ENCODE measurements around the gene UBASH3B.

The UBASH3B gene

GRCh38 chr11:122756417-122756816 is 100.9 kb downstream of the UBASH3B start:
- ATAC-seq, result peak; percentile 87
- Mint-ChIP-seq H3K4me1 (peaks cover 74% of the 10 kb centered on the region), H3K9me3 (no peaks in the 10 kb centered on the region), H3K4me3 (no peak overlapping the region), H3K27me3 (peaks cover 3% of the 10 kb centered on the region), H3K27ac (peak overlapping the region in 1 of 2 donors; percentile 69)
- peak; percentile 28 to 47 for DNase-seq

DNA sequence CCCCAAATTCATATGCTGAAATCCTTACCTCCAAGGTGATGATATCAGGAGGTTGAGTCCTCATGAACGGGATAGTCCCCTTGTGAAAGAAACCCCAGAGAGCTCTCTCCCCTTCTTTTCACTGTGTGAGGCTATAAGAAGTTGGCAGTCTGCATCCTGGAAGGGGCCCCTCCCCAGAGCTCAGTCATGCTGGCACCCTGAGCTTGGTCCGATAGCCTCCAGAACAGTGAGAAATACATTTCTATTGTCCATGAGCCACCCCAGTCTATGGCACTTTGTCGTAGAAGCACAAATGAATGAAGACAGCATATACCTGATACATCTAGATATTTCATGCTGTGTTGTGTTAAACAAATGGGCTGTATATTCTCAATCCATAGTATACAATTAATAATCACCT is 101.7 kb downstream of the UBASH3B start:
- ATAC-seq (no peak), DNase-seq (no peak)
- Mint-ChIP-seq H3K4me3 (no peak overlapping the region), H3K27me3 (no peaks in the 10 kb centered on the region), H3K27ac (no peak overlapping the region), H3K9me3 (no peaks in the 10 kb centered on the region), H3K4me1 (peaks cover 66% of the 10 kb centered on the region)

DNA sequence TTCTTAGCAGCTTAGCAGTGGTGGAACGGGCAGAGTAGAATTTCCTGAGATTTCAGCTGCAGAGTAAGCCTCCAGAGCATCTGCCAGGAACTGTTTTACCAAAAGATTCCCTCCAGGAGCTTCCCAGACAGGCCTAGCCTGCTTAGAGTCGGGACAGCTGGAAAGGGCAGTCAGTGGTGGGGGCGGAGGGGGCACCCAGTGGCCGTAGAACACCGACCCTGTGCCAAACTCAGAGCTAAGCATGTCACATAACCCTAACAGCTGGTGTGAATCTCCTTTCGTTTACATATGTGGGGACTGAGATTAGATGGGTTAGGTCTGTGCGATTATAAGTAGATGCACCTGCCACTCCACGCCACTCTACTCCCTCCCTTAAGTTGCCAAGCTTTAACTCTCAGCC is 102.8 kb downstream of the UBASH3B start:
- no peak overlapping the region for H3K27ac Mint-ChIP-seq
- no peak for ATAC-seq
- no peak overlapping the region for H3K4me3 Mint-ChIP-seq
- no peaks in the 10 kb centered on the region for H3K27me3 Mint-ChIP-seq
- no peak for DNase-seq
- no peaks in the 10 kb centered on the region for H3K9me3 Mint-ChIP-seq
- H3K4me1 Mint-ChIP-seq, result peaks cover 66% of the 10 kb centered on the region

GRCh38 chr11:122758974-122759373 is 103.5 kb downstream of the UBASH3B start:
- DNase-seq (peak in 1 of 2 donors; percentile 23), ATAC-seq (peak; percentile 71)
- H3K27ac Mint-ChIP-seq, result peak overlapping the region in 1 of 2 donors; percentile 36
- no peaks in the 10 kb centered on the region for H3K27me3 Mint-ChIP-seq
- H3K9me3 Mint-ChIP-seq, result no peaks in the 10 kb centered on the region
- H3K4me1 Mint-ChIP-seq, result peaks cover 68% of the 10 kb centered on the region
- no peak overlapping the region for H3K4me3 Mint-ChIP-seq

DNA sequence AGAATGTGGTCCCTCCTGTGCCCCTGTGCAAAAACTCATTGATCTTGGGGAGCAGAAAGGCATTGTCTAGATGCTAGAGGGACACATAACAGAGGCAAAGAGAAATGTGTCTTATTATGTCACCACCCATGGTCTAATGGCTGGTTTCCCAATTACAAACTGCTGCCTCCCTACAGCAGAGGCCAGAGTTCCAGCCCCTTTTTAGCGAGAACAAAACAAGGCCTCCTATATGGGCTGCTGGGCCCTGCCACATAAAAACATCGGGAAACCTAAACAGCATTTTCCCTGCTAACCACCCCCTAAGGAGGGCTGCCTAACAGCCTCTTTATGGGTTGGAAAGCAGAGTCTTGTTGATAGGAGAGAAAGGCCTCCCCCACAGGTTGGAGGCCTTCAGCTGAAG is 107.6 kb downstream of the UBASH3B start:
- Mint-ChIP-seq H3K27ac (no peak overlapping the region), H3K9me3 (no peaks in the 10 kb centered on the region), H3K27me3 (no peaks in the 10 kb centered on the region), H3K4me1 (peaks cover 40% of the 10 kb centered on the region), H3K4me3 (no peak overlapping the region)
- ATAC-seq, result no peak
- no peak for DNase-seq

- H3K9me3 Mint-ChIP-seq, result no peaks in the 10 kb centered on the region
- H3K27me3 Mint-ChIP-seq, result no peaks in the 10 kb centered on the region
- no peak overlapping the region for H3K4me3 Mint-ChIP-seq
- H3K4me1 Mint-ChIP-seq, result peaks cover 28% of the 10 kb centered on the region
- no peak overlapping the region for H3K27ac Mint-ChIP-seq
- DNase-seq (no peak), ATAC-seq (no peak)
These were observed 109.0 kb downstream of the UBASH3B start for GRCh38 chr11:122764371-122765090.

- H3K4me1 Mint-ChIP-seq, result peaks cover 17% of the 10 kb centered on the region
- no peaks in the 10 kb centered on the region for H3K27me3 Mint-ChIP-seq
- no peak overlapping the region for H3K27ac Mint-ChIP-seq
- H3K9me3 Mint-ChIP-seq, result no peaks in the 10 kb centered on the region
- H3K4me3 Mint-ChIP-seq, result no peak overlapping the region
- no peak for ATAC-seq
- DNase-seq, result no peak
These were observed 110.1 kb downstream of the UBASH3B start for GRCh38 chr11:122765487-122766131.

GRCh38 chr11:122769126-122769780 is 113.7 kb downstream of the UBASH3B start:
- H3K27ac Mint-ChIP-seq, result no peak overlapping the region
- peaks cover 18% of the 10 kb centered on the region for H3K4me1 Mint-ChIP-seq
- no peaks in the 10 kb centered on the region for H3K27me3 Mint-ChIP-seq
- no peaks in the 10 kb centered on the region for H3K9me3 Mint-ChIP-seq
- DNase-seq (no peak), ATAC-seq (no peak)
- H3K4me3 Mint-ChIP-seq, result no peak overlapping the region

GRCh38 chr11:122772945-122773344 is 117.4 kb downstream of the UBASH3B start:
- Mint-ChIP-seq H3K27ac (no peak overlapping the region), H3K9me3 (no peaks in the 10 kb centered on the region), H3K4me1 (peaks cover 48% of the 10 kb centered on the region), H3K4me3 (no peak overlapping the region), H3K27me3 (no peaks in the 10 kb centered on the region)
- ATAC-seq, result no peak
- DNase-seq, result no peak

DNA sequence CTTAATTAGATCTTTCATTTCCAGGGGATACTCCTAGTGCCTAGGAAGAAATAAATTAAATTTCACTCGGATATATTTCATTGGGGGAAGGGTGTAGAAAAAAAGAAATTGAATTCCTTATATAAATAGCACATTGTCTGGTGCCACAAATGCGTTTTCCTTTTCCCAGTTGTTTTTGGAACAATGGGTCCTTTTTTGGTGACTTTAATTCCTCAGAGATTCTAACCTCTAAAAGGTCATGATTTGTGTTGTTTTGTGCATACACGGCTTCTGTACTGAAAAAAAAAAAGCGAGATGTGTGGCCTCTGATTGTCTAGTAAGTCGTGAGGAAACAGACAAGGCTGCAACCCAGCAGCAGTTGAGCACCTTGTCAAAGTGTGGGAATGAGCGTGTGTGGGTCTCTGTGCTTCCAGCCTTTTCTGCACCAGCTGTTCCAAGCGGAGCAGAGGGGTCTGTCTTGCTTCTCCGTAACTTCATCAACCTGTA is 118.3 kb downstream of the UBASH3B start:
- H3K27ac Mint-ChIP-seq, result no peak overlapping the region

DNA sequence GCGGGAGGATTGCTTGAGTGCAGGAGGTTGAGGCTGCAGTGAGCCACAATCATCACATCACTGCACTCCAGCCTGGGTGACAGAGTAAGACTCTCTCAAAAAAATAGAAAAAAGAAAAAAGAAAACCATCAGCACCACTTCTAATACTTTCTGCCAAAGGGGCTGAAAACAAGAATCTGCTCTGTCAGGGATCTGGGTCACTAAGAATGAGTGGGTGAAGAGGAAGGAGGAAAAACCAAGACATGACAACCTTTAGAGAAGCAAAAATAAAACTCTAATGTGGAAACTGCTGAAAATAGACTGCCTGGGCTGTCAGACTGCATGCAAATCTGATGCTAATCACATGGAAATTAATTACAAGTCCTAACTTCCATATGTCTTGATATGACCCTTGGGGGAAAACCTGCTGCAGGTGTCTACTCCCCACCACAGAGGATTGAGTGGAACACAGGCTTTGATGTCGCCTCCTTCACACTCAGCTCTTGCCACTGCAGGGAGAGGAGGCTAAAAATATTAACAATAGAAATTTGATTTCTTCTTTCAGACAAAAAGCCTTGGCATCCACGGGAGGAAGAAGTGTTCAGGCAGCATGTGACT is 120.3 kb downstream of the UBASH3B start:
- ATAC-seq (peak; percentile 37), DNase-seq (no peak)
- H3K4me3 Mint-ChIP-seq, result no peak overlapping the region
- H3K9me3 Mint-ChIP-seq, result no peaks in the 10 kb centered on the region
- no peaks in the 10 kb centered on the region for H3K27me3 Mint-ChIP-seq
- peaks cover 57% of the 10 kb centered on the region for H3K4me1 Mint-ChIP-seq
- H3K27ac Mint-ChIP-seq, result no peak overlapping the region

More for the DNA sequence above, 118.3 kb downstream of the UBASH3B start:
- peaks cover 57% of the 10 kb centered on the region for H3K4me1 Mint-ChIP-seq
- DNase-seq, result no peak
- H3K9me3 Mint-ChIP-seq, result no peaks in the 10 kb centered on the region
- ATAC-seq, result no peak
- no peaks in the 10 kb centered on the region for H3K27me3 Mint-ChIP-seq
- H3K4me3 Mint-ChIP-seq, result no peak overlapping the region

DNA sequence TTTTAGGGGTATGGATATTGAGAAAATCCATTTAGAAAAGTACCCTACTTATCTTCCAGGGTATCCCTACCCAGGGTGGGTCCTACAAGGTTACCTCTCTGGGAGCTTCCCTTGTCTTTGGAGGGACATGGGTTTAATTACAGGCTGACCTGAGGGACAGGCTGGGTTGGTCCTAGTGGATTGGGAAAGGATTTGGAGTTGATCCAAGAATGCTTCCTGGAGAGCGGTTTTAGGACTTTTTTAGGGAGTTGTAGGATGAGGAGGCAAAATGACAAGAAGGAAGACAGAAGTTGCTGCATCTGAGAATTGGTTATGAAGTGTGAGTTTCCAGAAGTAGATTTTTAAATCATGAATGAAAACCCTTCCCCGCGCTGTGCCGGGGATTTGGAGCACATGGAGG is 121.0 kb downstream of the UBASH3B start:
- no peaks in the 10 kb centered on the region for H3K27me3 Mint-ChIP-seq
- no peaks in the 10 kb centered on the region for H3K9me3 Mint-ChIP-seq
- no peak overlapping the region for H3K27ac Mint-ChIP-seq
- no peak overlapping the region for H3K4me3 Mint-ChIP-seq
- DNase-seq (no peak), ATAC-seq (no peak)
- peaks cover 62% of the 10 kb centered on the region for H3K4me1 Mint-ChIP-seq

DNA sequence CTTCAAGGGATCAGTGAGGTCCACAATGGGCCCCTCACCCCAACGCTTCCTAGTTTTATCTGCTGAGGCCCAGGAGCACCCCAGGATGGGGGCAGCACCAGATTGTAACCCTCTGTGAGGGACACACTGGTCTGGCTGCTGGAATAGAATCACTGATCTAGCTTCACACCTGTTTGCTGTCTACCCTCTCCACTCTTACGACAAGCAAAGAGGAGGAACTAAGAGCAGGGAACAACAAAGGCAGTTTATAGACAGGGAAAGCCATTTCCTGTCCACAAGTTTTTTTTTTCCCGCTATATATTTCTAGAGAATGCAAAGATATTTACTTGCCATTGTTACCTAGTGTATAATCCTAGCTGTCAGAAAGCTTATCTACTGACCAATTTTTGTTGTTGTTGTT is 121.8 kb downstream of the UBASH3B start:
- peaks cover 62% of the 10 kb centered on the region for H3K4me1 Mint-ChIP-seq

DNA sequence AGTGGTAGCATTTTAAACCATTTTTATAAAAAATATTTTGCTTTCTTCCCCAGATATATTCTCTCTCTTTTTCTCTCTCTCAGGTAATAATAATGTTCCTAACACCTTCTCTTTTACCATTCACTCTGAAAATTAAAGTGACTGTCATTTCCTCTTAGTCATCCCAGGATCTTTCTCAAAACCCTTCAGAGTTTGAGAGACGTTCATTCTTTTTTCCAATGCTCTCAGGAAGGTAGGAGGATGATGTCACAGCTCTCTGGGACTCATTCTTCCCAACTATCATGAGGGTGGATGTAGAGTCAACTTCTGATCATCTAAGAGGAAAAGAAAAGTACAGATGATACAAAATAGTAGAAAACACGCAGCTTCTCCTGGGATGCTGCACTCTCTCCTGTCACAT is 122.6 kb downstream of the UBASH3B start:
- Mint-ChIP-seq H3K9me3 (no peaks in the 10 kb centered on the region), H3K27ac (peak overlapping the region in 1 of 2 donors; percentile 20), H3K4me1 (peaks cover 57% of the 10 kb centered on the region), H3K4me3 (peak overlapping the region in 1 of 2 donors; percentile 55), H3K27me3 (no peaks in the 10 kb centered on the region)
- DNase-seq, result no peak
- peak; percentile 63 for ATAC-seq

More for the DNA sequence above, 121.8 kb downstream of the UBASH3B start:
- no peak overlapping the region for H3K27ac Mint-ChIP-seq
- ATAC-seq, result no peak
- no peaks in the 10 kb centered on the region for H3K27me3 Mint-ChIP-seq
- no peaks in the 10 kb centered on the region for H3K9me3 Mint-ChIP-seq
- no peak overlapping the region for H3K4me3 Mint-ChIP-seq
- DNase-seq, result no peak

DNA sequence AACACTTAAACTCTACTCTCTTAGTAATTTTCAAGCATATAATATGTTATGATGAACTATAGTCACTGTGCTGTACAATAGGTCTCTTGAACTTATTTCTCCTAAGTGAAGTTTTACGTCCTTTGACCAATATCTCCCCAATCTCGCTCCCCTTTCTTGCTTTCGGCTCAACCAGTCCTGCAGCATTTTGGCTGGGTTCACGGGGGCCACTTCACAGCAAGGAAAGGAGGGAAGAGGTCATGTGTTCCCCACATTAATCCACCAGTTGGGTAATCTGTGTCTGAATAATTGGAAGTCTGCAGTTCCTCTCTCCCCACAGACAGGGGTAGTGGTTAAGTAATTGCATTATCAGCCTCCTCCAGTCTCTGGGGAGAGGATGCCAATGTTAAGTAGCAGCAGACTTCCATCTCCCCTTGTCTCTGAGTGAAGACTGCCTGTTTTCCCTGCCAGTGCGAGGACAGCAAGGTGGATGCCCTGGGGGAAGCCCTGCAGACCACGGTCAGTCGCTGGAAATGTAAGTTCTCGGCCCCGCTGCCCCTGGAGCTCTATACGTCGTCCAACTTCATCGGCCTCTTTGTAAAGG is 123.6 kb downstream of the UBASH3B start:
- H3K9me3 Mint-ChIP-seq, result no peaks in the 10 kb centered on the region
- DNase-seq (no peak), ATAC-seq (no peak)
- H3K4me1 Mint-ChIP-seq, result peaks cover 49% of the 10 kb centered on the region
- H3K27ac Mint-ChIP-seq, result no peak overlapping the region
- no peaks in the 10 kb centered on the region for H3K27me3 Mint-ChIP-seq
- H3K4me3 Mint-ChIP-seq, result no peak overlapping the region
